ENCODE results near the gene SRD5A2.
"Not testable (repeated sequence)": the region's sequence is repeated elsewhere in the genome, so short reads cannot be mapped to it uniquely, and the experiment has no call there.

Gene SRD5A2

DNA sequence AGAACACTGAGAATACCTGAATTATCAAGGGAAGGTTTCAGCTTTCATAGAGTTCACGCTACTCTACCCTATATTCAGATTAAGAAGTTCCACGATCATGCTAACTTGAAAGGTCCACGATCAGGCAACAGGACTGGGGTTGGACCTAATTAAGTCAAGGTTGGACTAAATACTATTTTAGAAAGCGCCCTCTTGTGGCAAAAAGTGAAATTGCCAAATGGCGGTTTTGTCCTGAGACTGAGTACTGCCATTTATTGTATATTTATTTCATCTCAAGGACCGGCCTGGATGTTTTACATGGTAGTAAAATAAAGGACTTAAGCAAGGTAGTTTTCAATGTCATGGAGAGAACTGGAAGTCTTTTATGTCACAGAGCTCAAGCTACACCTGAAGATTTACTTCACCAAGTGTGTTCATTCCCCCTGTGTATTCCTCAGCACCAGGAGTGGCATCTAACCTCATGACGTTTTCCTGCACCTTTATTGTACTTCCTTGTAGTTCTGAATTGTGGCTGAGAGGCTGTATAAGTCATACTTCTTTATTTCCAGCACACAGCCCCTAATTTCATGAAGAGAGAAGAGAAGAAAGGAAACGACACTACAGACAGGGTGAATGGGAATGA is 56.8 kb downstream of the SRD5A2 start:
- Mint-ChIP-seq H3K9me3 (no peaks in the 10 kb centered on the region), H3K27ac (no peak overlapping the region)
- peak; percentile 59 to 66 for DNase-seq (ENCODE audit: low spot score in 2 of 2)

DNA sequence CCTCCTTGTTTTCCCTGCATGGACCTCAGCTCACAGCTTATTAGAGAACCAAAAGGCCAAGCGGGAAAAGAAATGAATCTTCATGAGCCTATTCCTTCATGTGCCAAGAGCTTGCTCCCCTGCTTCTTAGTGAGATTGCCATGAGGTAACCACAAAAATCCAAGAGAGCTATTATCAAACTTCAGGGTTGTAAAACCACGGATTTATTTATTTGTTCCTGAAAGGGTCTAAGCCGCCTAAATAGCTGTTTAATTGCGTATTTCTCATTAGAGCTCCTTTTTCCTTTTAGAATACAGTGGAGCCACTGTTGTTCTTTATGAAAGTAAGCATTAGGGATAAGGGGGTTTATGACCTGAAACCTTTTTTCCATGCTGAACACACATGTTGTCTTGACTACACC is 58.0 kb downstream of the SRD5A2 start:
- no peak overlapping the region for H3K4me3 Mint-ChIP-seq

More for the DNA sequence above, 56.8 kb downstream of the SRD5A2 start:
- Mint-ChIP-seq H3K4me3 (no peak overlapping the region), H3K4me1 (peaks cover 2% of the 10 kb centered on the region), H3K27me3 (peaks cover 5% of the 10 kb centered on the region), H3K36me3 (no peaks in the 10 kb centered on the region)
- ATAC-seq (ENCODE audit: low read depth): no peak

DNA sequence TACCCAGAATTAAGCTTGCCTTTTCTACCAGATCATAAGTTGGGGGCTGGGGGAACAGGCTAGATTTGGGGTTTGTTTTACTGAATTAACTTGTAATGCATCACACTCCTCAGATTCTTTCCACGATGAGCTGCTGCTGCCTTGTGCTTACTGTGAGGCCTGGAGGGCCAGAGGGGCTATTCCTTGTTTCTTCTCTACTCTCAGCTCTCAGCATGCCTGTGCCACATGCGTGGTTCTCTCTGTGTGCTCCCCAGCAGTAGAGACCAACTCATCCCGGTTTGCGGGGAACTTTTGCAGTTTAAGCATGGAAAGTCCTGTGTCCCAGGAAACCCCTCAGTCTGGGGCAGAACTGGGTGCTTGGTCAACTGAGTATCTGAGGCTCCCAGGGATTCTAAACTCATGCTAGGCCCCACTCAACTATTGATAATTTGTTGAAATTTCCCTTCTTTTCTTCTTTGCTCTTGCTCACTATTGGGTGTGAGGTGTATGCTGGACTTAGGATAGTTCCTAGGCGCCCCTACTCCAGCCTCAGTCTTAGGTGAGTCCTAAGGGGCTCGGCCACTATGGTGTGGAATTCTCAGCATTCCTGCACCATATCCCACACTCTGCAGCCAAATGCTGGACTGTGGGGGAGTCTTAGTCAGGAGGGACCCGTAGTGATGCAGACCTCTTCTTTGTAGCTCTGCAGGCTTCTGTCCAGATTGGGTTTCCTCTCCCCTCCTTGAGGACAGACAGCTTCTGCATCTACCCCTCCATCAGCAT is 63.1 kb downstream of the SRD5A2 start:
- no peaks in the 10 kb centered on the region for H3K36me3 Mint-ChIP-seq
- H3K4me3 Mint-ChIP-seq: no peak overlapping the region
- no peak for DNase-seq (ENCODE audit: low spot score in 2 of 2)
- peaks cover 8% of the 10 kb centered on the region for H3K27me3 Mint-ChIP-seq
- no peaks in the 10 kb centered on the region for H3K4me1 Mint-ChIP-seq
- no peak for ATAC-seq (ENCODE audit: low read depth)
- H3K9me3 Mint-ChIP-seq: no peaks in the 10 kb centered on the region
- no peak overlapping the region for H3K27ac Mint-ChIP-seq

More for the DNA sequence above, 58.0 kb downstream of the SRD5A2 start:
- Mint-ChIP-seq H3K27ac (no peak overlapping the region), H3K4me1 (peaks cover 2% of the 10 kb centered on the region), H3K9me3 (no peaks in the 10 kb centered on the region), H3K27me3 (peaks cover 7% of the 10 kb centered on the region), H3K36me3 (no peaks in the 10 kb centered on the region)
- DNase-seq (ENCODE audit: low spot score in 2 of 2): no peak
- no peak for ATAC-seq (ENCODE audit: low read depth)

DNA sequence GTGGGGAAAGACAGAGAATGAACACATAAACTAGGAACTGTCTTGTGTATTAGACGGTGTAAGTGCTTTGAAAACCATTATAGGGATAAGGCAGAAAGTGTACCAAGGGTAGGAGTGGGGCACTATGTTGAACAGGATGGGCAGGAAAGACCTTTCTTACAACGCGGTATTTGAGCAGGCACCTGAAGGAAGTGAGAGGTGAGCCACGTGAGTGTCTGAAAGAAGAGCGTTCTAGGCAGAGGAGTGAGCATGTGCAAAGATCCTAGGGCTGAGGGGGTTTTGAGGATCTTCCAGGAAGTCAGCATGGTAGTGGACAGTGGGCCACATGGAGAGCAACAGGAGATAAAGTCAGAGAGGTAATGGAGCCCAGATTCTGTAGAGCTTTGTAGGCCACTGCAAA is 65.2 kb downstream of the SRD5A2 start:
- DNase-seq (ENCODE audit: low spot score in 2 of 2) (no peak), ATAC-seq (ENCODE audit: low read depth) (no peak)
- Mint-ChIP-seq H3K9me3 (no peaks in the 10 kb centered on the region), H3K27me3 (peaks cover 6% of the 10 kb centered on the region), H3K27ac (no peak overlapping the region), H3K36me3 (no peaks in the 10 kb centered on the region), H3K4me3 (no peak overlapping the region), H3K4me1 (no peaks in the 10 kb centered on the region)

DNA sequence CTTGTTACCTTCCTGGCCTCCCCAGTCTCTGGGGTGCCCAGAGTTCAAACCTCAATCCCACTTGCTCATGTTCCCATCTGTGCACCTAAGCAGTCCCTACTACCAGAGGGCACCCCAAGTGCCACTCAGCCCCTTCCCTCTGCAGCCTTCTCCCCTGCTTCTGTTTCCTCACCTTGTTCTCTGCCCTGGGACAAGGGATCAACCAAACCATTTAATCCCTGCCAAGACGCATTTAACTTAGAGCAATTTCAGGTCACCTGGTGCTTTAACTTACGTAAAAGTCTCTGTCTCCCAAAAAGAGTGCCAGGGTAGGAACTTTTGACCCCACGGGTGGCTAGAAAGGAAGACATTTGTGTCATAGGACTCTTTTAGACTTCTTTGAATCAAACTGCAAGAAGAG is 67.2 kb downstream of the SRD5A2 start:
- Mint-ChIP-seq H3K27ac (no peak overlapping the region), H3K4me1 (no peaks in the 10 kb centered on the region), H3K36me3 (no peaks in the 10 kb centered on the region), H3K4me3 (no peak overlapping the region), H3K9me3 (no peaks in the 10 kb centered on the region), H3K27me3 (peaks cover 4% of the 10 kb centered on the region)
- DNase-seq (ENCODE audit: low spot score in 2 of 2): no peak
- ATAC-seq (ENCODE audit: low read depth): no peak

DNA sequence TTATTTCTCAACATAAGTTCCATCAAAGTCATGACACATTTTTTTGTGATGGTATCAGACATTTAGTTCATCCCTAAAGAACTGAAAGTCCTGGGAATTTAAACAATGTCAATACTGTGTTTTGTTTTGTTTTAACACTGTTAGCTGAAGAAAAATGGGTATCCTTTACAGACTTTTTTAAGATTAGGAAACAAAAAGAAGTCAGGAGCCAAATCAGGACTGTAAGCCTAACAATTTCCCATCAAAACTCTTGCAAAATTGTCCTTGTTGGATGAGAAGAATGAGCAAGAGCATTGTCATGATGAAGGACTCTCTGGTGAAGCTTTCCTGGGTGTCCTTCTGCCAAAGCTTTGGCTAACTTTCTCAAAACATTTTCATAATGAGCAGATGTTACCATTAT is 69.4 kb downstream of the SRD5A2 start:
- no peak overlapping the region for H3K4me3 Mint-ChIP-seq
- H3K4me1 Mint-ChIP-seq: no peaks in the 10 kb centered on the region
- DNase-seq (ENCODE audit: low spot score in 2 of 2) (no peak), ATAC-seq (ENCODE audit: low read depth) (no peak)
- H3K27me3 Mint-ChIP-seq: peaks cover 4% of the 10 kb centered on the region
- no peak overlapping the region for H3K27ac Mint-ChIP-seq
- H3K36me3 Mint-ChIP-seq: no peaks in the 10 kb centered on the region
- no peaks in the 10 kb centered on the region for H3K9me3 Mint-ChIP-seq

DNA sequence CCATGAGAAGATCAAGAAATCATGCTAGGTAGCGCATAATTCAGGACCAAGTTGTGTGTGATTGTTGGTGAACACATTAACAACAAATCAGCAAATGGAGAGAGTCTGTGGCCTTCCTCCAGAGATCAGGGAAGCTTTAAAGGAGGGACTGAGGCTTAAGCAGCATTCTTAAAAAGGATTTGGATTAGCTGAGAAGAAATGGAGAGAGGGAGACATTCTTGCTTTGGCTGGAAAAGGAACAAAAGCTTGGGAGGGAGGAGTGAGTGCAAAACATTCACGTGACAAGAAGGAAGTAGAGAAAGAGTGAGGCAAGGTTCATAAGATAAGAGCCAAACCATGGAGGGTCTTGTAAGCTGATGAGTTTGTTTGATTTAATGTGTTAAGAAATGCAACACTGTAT is 75.6 kb downstream of the SRD5A2 start:
- no peak overlapping the region for H3K4me3 Mint-ChIP-seq
- H3K27me3 Mint-ChIP-seq: peaks cover 10% of the 10 kb centered on the region
- no peaks in the 10 kb centered on the region for H3K9me3 Mint-ChIP-seq
- DNase-seq (ENCODE audit: low spot score in 2 of 2): no peak
- ATAC-seq (ENCODE audit: low read depth): no peak
- no peak overlapping the region for H3K27ac Mint-ChIP-seq
- no peaks in the 10 kb centered on the region for H3K4me1 Mint-ChIP-seq
- H3K36me3 Mint-ChIP-seq: no peaks in the 10 kb centered on the region

DNA sequence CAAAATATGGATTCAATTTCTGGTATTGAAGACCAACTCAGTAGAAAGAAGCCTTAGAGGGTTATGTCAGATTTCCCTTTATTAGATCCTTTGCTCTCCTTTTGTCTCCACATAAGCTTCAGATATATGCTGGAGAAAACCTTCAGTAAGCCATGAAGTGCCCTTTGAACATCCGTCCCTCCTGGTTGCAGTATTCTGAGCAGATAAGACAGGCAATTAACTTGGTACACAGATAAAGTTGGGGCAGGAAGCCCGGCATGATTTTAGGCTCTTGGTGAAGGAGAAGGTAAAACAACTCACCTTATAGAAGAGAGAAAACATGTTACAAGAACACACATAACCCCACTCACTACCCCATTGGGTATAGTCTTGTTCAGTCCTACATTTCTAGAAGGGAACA is 76.4 kb downstream of the SRD5A2 start:
- Mint-ChIP-seq H3K4me1 (no peaks in the 10 kb centered on the region), H3K36me3 (no peaks in the 10 kb centered on the region), H3K27ac (no peak overlapping the region), H3K9me3 (no peaks in the 10 kb centered on the region), H3K4me3 (no peak overlapping the region), H3K27me3 (peaks cover 10% of the 10 kb centered on the region)
- no peak for DNase-seq (ENCODE audit: low spot score in 2 of 2)
- ATAC-seq (ENCODE audit: low read depth): no peak

DNA sequence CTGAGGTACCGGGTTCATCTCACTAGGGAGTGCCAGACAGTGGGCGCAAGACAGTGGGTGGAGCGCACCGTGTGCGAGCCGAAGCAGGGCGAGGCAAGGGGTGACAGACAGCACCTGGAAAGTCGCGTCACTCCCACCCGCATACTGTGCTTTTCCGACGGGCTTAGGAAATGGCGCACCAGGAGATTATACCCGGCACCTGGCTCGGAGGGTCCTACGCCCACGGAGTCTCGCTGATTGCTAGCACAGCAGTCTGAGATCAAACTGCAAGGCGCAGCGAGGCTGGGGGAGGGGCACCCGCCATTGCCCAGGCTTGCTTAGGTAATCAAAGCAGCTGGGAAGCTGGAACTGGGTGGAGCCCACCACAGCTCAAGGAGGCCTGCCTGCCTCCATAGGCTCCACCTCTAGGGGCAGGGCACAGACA is 84.3 kb downstream of the SRD5A2 start:
- H3K27ac Mint-ChIP-seq; H3K36me3 Mint-ChIP-seq; H3K9me3 Mint-ChIP-seq; DNase-seq (ENCODE audit: low spot score in 2 of 2); ATAC-seq (ENCODE audit: low read depth); H3K4me1 Mint-ChIP-seq; H3K27me3 Mint-ChIP-seq: not testable (repeated sequence)
- peak overlapping the region; percentile 41 for H3K4me3 Mint-ChIP-seq

DNA sequence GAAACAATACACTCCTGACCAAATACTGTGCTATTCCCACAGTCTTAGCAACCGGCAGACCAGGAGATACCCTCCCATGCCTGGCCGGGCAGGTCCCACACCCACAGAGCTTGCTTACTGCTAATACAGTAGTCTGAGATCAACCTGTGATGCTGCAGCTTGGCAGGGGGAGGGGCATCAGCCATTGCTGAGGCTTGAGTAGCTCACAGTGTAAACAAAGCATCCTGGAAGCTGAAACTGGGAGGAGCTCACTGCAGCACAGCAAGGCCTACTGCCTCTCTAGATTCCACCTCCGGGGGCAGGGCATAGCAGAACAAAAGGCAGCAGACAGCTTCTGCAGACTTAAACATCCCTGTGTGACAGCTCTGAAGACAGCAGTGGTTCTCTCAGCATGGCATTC is 91.4 kb downstream of the SRD5A2 start:
- H3K4me1 Mint-ChIP-seq; H3K9me3 Mint-ChIP-seq; ATAC-seq (ENCODE audit: low read depth); H3K36me3 Mint-ChIP-seq; H3K27ac Mint-ChIP-seq; DNase-seq (ENCODE audit: low spot score in 2 of 2); H3K4me3 Mint-ChIP-seq: not testable (repeated sequence)
- H3K27me3 Mint-ChIP-seq: peaks cover 24% of the 10 kb centered on the region

DNA sequence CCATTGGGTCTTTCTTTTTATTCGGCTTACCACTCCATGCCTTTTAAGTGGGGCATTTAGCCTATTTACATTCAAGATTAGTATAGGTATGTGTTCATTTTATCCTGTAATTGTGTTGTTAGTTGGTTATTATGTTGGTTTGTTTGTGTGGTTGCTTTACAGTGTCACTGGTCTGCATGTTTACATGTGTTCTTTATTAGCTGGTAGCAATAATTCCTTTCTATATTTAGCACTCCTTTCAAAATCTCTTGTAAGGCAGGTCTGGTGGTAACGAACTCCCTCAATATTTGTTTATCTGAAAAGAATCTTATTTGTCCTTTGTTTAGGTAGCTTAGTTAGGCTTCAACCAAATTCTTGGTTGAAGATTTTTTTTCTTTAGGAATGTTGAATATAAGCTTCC is 97.5 kb downstream of the SRD5A2 start:
- Mint-ChIP-seq H3K4me1 (no peaks in the 10 kb centered on the region), H3K27ac (no peak overlapping the region), H3K36me3 (no peaks in the 10 kb centered on the region), H3K9me3 (peaks cover 3% of the 10 kb centered on the region), H3K27me3 (peaks cover 7% of the 10 kb centered on the region), H3K4me3 (no peak overlapping the region)
- DNase-seq (ENCODE audit: low spot score in 2 of 2) (no peak), ATAC-seq (ENCODE audit: low read depth) (no peak)

DNA sequence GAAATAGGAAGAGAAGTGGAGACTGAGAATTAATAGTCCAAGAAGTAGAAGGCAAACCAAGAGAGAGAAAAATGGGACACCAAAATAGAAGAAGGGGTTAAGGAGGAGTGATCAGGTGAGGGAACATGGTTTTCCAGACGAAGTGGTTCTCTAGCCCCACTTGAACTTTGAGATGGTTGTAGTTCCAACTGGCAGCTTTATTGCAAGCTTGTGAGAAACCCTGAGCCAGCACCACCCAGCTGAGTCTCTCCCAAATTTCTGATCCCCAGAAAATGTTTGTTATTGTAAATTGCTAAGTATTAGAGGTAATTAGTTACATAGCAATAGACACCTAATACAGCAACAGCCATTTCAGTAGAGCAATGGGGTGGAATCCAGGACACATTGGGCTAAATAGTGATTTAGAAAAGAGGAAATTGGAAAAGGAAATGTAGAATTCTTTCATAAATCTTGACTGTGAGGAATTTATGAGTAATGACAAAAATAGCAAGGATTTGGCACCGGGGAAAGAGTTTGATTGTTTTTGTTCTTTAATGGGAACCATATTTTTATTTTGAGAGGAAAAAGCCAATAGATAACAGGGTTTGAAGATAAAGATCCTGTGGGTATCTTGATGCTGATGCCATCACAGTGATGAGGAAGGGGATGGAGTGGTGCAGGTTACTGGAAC is 104.1 kb downstream of the SRD5A2 start:
- DNase-seq (ENCODE audit: low spot score in 2 of 2): no peak
- Mint-ChIP-seq H3K36me3 (no peaks in the 10 kb centered on the region), H3K27ac (no peak overlapping the region), H3K9me3 (no peaks in the 10 kb centered on the region), H3K4me3 (no peak overlapping the region), H3K4me1 (no peaks in the 10 kb centered on the region), H3K27me3 (peaks cover 11% of the 10 kb centered on the region)
- no peak for ATAC-seq (ENCODE audit: low read depth)

DNA sequence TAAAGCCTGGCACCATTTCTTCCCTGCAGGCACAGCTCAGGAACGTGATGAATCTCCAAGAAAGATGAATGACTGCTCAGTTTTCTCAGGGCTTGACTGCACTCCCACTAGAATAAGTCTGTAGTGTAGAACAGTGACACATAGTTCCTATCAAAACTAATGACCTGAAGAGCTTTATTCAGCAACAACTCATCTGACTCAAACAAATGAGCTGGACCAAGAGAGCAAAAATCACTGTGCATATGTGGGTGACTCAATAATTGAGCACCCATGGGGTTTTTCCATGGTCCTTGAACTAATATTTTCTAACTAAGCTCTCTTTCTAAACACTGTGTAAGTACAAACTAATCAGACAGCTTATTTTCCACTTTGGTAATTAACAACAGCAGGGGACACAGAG is 105.0 kb downstream of the SRD5A2 start:
- Mint-ChIP-seq H3K36me3 (no peaks in the 10 kb centered on the region), H3K27ac (no peak overlapping the region), H3K27me3 (peaks cover 11% of the 10 kb centered on the region), H3K9me3 (no peaks in the 10 kb centered on the region), H3K4me3 (no peak overlapping the region), H3K4me1 (no peaks in the 10 kb centered on the region)
- DNase-seq (ENCODE audit: low spot score in 2 of 2): no peak
- no peak for ATAC-seq (ENCODE audit: low read depth)

DNA sequence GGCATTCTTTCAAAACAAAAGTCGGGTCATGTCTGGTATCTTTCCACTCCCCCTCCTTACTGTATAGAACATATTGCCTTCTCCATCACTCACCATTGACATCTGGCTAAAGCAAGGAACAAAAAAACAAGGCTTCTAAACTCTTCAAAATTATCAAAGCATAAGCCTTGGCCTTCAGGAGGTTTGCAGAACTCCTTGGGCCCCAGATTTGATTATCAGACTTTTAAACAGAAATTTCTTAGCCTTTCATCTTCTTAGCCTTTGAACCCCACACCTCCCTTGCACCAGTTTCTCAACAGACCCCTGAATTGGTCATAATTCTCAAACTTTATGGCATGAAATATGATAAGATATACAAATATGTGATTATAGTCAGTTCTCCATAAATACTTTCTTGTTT is 106.4 kb downstream of the SRD5A2 start:
- DNase-seq (ENCODE audit: low spot score in 2 of 2): no peak
- no peaks in the 10 kb centered on the region for H3K4me1 Mint-ChIP-seq
- H3K36me3 Mint-ChIP-seq: no peaks in the 10 kb centered on the region

More for the DNA sequence above, 106.4 kb downstream of the SRD5A2 start:
- H3K27me3 Mint-ChIP-seq: peaks cover 11% of the 10 kb centered on the region
- no peak overlapping the region for H3K27ac Mint-ChIP-seq
- no peaks in the 10 kb centered on the region for H3K9me3 Mint-ChIP-seq
- H3K4me3 Mint-ChIP-seq: no peak overlapping the region
- ATAC-seq (ENCODE audit: low read depth): no peak

All from memory B cell (primary cell).